Sigmoid colon (tissue), 4 donors: ENCODE results near the gene KIAA1549.

Experiments used
- POLR2A ChIP-seq, 2 donors: fragments of 450-650 bp; IDR thresholded peaks; one replicate each; pipeline ENCODE4 v1.6.1; 2016; ENCODE audit warnings: antibody characterized with exemption in 2 of 2, mild to moderate bottlenecking in 2 of 2, moderate library complexity in 2 of 2
- POLR2AphosphoS5 ChIP-seq, 4 donors: sonication (generic); formaldehyde crosslinking; IDR thresholded peaks; one replicate each; pipeline ENCODE4 v1.6.1; 2017; ENCODE audit warnings: antibody characterized with exemption in 4 of 4

DNA sequence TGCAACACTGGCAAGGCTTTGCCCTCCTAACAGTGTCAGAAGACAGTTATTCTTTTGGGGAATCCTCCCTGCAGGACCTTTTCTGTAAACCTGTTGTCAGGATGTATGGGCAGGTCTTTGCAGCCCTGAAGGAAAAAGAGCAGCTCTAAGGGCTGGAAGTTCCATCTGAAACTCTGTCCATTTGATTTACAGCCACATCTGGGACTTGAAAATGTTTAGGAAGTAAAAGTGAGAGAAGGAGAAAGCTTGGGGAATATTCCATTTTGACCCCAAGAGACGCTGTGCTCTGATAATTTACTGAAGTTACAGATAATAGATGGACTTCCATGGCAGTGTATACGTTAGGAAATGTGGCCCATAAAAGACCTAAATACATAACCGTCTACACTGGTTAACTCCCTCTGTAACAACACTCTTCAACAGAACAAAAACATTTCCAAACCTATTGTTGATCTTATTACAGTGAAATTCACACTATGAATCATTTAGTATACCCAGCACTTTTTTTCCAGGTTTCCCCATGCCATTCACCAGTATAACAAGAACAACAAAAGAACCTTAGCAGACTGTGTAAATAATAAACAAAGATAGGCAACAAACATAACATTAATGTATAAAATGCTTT lies 89.1 kb downstream of the KIAA1549 start:
- no peak for TF ChIP-seq POLR2A (IDR thresholded peaks at IDR 0.05)
- no peak for TF ChIP-seq POLR2AphosphoS5 (IDR thresholded peaks at IDR 0.05)
